ENCODE data around the gene EFNA5.

EFNA5 gene

GRCh38 chr5:107485184-107485583 is 185.6 kb downstream of the EFNA5 start:
- CTCF ChIA-PET = interaction anchor here (0.6 to 0.9 kb wide), 3 partner anchors 16 to 189 kb away, joined by 3 read pairs; no protein-coding TSS in a partner anchor
- Histone ChIP-seq H3K36me3 (ENCODE audit: control insufficient read depth in 2 of 2, insufficient read depth in 1 of 2, low read length in 2 of 2) (no peaks in the 10 kb centered on the region), H3K4me3 (ENCODE audit: low read depth, low read length) (no peak overlapping the region), H3K4me1 (ENCODE audit: control insufficient read depth, insufficient read depth, low read length) (peaks cover 21% of the 10 kb centered on the region), H3K27ac (ENCODE audit: extremely low read depth, low read depth, low read length) (no peak overlapping the region), H3K9me3 (ENCODE audit: control insufficient read depth, insufficient read depth, low read depth, low read length) (no peaks in the 10 kb centered on the region)
- no peak for TF ChIP-seq ZBTB1 (tag by site-specific recombination; IDR thresholded peaks at IDR 0.05)
- TF ChIP-seq OSR2 (tag by site-specific recombination; IDR thresholded peaks at IDR 0.05) = peak; percentile 67
- peak; percentile 82 for TF ChIP-seq PRDM4 (tag by site-specific recombination; IDR thresholded peaks at IDR 0.05)
- POLR2A ChIA-PET = no interaction called here

GRCh38 chr5:107484281-107484680 is 186.5 kb downstream of the EFNA5 start:
- Histone ChIP-seq H3K36me3 (ENCODE audit: control insufficient read depth in 2 of 2, insufficient read depth in 1 of 2, low read length in 2 of 2) (no peaks in the 10 kb centered on the region), H3K4me3 (ENCODE audit: low read depth, low read length) (no peak overlapping the region), H3K4me1 (ENCODE audit: control insufficient read depth, insufficient read depth, low read length) (peaks cover 23% of the 10 kb centered on the region), H3K9me3 (ENCODE audit: control insufficient read depth, insufficient read depth, low read depth, low read length) (no peaks in the 10 kb centered on the region), H3K27ac (ENCODE audit: extremely low read depth, low read depth, low read length) (no peak overlapping the region)
- ChIA-PET CTCF (no interaction called here), POLR2A (no interaction called here)
- TF ChIP-seq ZNF350 (tag by site-specific recombination; IDR thresholded peaks at IDR 0.05) = no peak
- no peak for TF ChIP-seq KLF1 (tag by site-specific recombination; IDR thresholded peaks at IDR 0.05)
- TF ChIP-seq BCL6B (tag by site-specific recombination; IDR thresholded peaks at IDR 0.05) = no peak
- TF ChIP-seq ZNF701 (tag by site-specific recombination; IDR thresholded peaks at IDR 0.05) = no peak
- TF ChIP-seq ZNF654 (tag by site-specific recombination; IDR thresholded peaks at IDR 0.05; ENCODE audit: low read depth) = no peak
- TF ChIP-seq ZBTB6 (tag by site-specific recombination; IDR thresholded peaks at IDR 0.05) = no peak
- no peak for TF ChIP-seq ZNF214 (tag by site-specific recombination; IDR thresholded peaks at IDR 0.05; ENCODE audit: borderline replicate concordance)
- no peak for TF ChIP-seq ZNF211 (tag by site-specific recombination; IDR thresholded peaks at IDR 0.05; ENCODE audit: low read depth)
- TF ChIP-seq ZNF544 (tag by site-specific recombination; IDR thresholded peaks at IDR 0.05) = no peak
- no peak for TF ChIP-seq ZNF571 (tag by site-specific recombination; IDR thresholded peaks at IDR 0.05)
- TF ChIP-seq GLI2 (tag by site-specific recombination; IDR thresholded peaks at IDR 0.05; ENCODE audit: borderline replicate concordance, low read depth) = no peak
- TF ChIP-seq TSHZ1 (tag by site-specific recombination; IDR thresholded peaks at IDR 0.05; ENCODE audit: borderline replicate concordance) = no peak
- no peak for TF ChIP-seq MEIS1 (CRISPR knock-in tag; IDR thresholded peaks at IDR 0.05; ENCODE audit: borderline replicate concordance)
- no peak for TF ChIP-seq ZNF596 (tag by site-specific recombination; IDR thresholded peaks at IDR 0.05)
- no peak for TF ChIP-seq ZNF423 (tag by site-specific recombination; IDR thresholded peaks at IDR 0.05)
- TF ChIP-seq ZNF155 (tag by site-specific recombination; IDR thresholded peaks at IDR 0.05) = no peak
- no peak for TF ChIP-seq ZFHX2 (tag by site-specific recombination; conservative IDR thresholded peaks at IDR 0.05)
- no peak for TF ChIP-seq ZNF354C (tag by site-specific recombination; IDR thresholded peaks at IDR 0.05; ENCODE audit: borderline replicate concordance, low read depth)
- no peak for TF ChIP-seq ZNF24 (tag by site-specific recombination; IDR thresholded peaks at IDR 0.05)
- TF ChIP-seq ZSCAN30 (tag by site-specific recombination; IDR thresholded peaks at IDR 0.05) = no peak

All from HEK293 (cell line).